CD4-positive, alpha-beta T cell treated with Interleukin-6 at 100 ng/mL for 8 hours (primary cell): ENCODE results near the gene MEIS1.
"Not testable (repeated sequence)": the region's sequence is repeated elsewhere in the genome, so short reads cannot be mapped to it uniquely, and the experiment has no call there.

ENCODE experiments used
- DNase-seq: peaks from one replicate; pipeline ENCODE4 v3.0.0-alpha.2; 2020; ENCODE audit warnings: mixed read lengths, low spot score

Gene MEIS1

DNA sequence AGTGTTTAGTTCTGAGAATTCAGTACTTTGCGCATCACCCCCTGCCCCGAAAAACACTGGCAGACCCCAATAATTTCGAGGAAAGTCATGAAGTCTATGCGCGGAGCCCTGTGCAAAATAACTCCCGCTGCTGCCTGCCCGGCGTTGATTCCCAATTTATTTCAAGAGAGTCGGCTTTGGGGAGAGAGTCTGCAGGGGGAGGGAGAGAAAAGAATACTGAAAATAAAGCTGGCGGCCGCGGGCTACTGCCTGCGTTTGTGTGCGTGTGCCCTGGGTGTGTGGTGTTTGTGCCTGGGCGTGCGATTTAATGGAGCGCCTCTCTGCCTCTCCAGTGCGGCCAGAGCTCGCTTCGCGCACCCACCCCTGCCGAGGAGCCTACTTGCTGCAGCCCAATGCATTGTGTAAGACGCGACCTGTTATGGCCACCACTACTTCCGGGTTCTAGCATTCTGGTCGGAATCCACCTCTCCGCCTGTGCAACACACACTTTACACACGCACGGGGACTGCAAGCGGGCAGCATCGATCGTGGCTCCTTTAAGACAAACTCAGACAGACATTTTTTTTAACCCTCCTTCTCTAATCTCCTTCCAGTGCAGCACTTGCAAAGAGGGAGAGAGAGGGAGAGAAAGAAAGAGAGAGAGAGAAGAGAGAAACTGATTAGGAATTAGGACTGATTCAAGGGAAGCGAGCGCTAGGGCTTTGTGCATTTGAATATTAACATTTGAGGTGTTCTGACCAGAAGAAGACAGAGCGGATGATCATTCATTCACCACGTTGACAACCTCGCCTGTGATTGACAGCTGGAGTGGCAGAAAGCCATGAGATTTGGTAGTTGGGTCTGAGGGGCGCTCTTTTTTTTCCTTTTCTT lies at the start of gene MEIS1:
Gene MEIS1 (plus strand): TSS at position 447 of the 870 bp plus-strand sequence. CDS start 732 bp downstream, outside the sequence.
- DNase-seq = no peak

DNA sequence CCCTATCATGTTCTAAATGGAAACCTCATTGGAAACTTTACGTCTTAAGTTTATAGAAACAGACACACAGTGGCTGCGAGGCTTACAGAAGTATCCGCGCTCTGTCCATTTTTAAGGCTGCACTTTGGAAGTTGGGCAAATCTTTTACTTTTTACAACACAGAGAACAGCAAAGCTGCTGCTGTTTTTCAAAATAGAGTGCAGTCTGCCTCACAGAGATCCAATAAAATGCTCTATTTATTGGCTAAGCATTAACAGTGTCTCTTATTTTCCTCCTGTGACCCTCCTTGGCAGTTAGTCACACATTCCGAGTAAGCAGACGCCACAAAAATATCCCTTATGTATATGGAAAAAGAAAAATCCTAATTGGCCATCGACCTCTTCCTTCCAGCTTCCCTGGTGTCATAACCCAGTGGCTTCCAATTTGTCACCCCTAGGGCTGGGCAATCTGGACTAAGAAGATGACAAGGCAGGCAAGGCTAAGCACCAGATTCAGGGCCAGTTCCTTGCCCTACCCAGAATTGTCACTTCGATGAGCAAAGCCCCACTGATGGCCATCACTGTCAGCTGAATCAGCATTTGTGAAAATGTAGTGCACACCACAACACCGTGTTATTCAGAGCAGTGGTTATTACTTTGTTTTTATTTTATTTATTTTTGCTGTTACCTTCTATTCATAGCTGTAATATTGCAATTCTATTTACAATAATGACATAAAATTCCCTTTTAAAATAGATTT lies 47.7 kb upstream of the MEIS1 start:
- DNase-seq = no peak

DNA sequence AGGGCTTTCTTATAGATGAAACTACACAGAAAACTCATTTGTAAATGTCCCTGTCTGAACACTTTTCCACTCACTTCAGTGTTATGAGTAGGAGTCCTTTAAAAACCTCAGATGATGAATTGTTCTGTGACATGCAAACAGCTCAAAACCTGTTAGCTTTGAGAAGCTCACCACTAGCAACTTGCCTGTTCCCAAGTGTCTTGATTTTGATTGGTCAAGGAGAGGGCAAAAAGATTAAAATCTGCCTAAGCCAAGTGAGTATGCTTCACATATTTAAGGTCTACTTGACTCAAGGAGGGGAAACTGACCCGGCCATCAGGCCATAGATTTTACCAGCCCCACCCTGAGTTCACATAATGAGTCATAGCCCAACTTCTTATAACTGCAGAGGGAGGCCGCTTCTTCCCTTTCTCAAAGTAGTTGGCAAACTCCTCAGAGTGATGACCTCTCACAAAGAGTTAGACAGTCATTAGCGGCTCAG lies 45.2 kb upstream of the MEIS1 start:
- DNase-seq = no peak

DNA sequence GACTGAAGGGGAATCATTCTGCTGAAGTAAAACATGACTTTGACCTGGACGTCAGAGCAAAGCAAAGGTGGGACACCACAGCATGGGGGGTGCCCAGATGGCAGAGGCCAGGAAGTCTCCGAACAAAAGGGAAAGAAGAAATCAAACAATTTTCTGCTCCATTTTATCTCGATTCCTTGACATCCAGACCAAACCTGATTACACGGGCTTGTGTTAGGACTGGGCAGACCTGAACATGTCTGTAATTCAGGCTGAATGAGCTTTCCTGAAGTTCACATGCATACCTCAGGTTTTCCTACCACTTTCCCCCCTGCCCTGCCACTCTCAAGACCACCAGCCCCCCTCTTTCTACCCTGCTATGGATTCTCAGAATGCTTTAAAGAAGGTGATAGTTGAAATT lies 44.8 kb upstream of the MEIS1 start:
- no peak for DNase-seq

DNA sequence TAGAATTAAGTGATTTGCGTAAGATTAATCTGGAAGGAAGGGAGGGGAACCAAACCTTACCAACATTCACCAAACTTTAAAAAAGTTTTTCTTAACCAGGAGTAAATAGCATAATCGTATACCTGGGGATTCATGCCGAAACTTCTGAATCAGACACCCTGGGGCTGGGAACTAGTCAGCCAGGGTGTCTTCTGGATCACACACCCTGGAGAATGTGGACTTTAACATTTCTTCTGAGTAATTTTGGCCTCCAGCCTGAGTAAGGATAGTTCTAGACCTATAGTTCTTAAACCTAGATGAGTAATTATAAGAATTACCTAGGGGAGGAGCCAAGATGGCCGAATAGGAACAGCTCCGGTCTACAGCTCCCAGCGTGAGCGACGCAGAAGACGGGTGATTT lies 44.1 kb upstream of the MEIS1 start:
- DNase-seq = no peak

DNA sequence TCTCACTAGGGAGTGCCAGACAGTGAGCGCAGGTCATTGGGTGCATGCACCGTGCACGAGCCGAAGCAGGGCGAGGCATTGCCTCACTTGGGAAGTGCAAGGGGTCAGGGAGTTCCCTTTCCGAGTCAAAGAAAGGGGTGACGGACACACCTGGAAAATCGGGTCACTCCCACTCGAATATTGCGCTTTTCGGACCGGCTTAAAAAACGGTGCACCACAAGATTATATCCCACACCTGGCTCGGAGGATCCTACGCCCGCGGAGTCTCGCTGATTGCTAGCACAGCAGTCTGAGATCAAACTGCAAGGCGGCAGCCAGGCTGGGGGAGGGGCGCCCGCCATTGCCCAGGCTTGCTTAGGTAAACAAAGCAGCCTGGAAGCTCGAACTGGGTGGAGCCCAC lies 43.7 kb upstream of the MEIS1 start:
- not testable (repeated sequence) for DNase-seq

DNA sequence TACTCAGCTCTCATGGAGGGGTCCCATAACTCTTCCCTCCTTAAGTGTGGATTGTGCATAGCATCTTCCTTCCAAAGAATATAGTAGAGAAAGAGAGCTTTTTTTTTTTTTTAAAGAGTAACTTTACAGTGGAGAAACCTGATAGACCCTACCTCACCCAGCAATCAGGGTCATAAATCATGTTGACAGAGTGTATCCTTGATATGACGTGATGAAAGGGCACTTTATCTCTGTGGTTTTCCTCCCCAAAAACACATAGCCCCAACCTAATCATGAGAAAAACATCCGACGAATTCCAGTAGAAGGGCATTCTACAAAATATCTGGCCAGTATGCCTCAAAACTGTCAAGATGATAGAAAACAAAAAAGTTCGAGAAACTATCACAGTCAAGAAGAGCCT lies 29.5 kb upstream of the MEIS1 start:
- no peak for DNase-seq

DNA sequence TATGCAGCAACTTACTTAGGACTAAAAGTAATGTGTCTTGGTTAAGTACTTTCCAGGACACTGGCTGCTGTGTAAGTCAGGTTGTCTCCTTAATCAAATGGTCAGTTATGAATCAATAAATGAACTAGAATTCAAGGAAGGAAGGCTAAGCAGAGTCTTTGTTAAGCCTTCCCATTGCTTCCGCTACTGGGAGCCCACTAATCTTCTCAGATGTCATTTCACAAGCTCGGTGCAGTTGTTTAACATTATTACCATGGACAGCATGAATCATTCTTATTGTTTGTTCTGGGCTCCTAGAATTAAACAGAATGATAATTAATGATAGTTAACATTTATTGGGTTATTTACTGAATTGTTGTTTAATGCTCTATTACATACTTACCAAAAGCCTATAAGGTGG lies 26.0 kb upstream of the MEIS1 start:
- DNase-seq = no peak

DNA sequence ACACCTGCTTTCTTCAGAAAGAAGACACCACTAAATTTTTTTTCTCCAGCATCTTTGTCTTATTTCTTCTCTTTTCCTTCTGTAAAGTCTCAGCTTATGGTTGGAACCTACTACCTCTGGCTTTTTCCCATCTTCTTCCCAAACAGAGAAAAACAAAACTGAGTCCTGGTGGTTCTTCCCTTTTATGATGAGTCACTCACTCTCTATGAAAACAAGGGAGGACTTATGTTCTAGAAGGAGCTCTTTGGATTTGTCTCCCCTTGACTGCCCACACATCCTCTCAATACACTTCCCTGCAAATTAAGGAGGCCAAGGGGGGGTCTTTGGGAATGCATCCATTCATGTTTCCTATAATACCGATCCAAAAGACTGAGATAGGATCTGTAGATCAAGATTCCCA lies 22.1 kb upstream of the MEIS1 start:
- no peak for DNase-seq

DNA sequence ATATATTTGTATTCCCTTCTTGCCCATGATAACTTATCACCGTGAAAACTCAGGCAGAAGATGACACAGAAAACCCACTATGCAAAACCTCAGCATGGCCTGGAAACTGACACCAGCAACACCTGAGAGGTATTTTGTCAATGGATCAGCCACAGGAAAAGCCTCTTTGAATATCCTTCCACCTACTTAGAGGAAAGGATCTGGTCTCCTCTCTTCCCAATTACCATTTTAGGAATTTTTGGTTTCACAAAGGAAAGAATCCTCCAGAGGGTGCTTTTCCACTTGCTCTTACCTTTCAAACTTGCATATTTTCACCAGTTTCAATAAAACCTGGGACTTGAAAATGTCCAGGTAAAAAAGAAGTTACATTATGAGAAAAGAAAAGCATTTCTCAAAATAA lies 20.0 kb upstream of the MEIS1 start:
- DNase-seq = no peak

DNA sequence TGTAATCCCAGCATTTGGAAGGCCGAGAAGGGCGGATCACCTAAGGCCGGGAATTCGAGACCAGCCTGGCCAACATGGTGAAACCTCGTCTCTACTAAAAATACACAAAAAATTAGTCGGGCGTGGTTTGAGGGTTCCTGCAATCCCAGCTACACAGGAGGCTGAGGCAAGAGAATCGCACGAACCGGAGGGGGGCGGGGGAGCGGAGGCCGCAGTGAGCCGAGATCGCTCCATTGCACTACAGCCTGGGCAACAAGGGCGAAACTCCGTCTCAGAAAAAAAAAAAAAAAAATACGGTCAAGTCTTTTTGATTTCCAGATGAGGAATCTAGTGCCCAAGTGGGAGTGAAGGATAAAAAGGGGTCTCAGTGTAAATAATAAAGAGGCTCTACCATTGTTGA lies 16.5 kb upstream of the MEIS1 start:
- no peak for DNase-seq

DNA sequence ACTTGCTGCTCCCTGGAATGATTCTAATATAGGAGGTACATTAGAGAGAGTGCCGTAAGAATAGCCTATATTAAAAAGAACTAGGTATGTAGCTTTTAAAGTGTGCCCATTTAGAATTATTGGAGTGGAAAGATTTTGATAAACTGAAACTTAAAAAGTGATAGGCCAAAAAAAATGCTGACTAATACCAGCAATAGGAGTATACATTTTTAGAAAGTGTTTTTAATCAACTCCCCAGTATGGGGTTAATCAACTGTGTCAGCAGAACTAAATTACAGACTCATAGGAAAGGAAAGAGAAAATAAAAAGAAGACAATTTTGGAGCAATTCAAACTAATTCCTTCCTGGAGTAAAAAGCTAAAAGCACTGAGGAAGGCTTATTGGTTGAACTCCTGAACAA lies 13.3 kb upstream of the MEIS1 start:
- DNase-seq = no peak

DNA sequence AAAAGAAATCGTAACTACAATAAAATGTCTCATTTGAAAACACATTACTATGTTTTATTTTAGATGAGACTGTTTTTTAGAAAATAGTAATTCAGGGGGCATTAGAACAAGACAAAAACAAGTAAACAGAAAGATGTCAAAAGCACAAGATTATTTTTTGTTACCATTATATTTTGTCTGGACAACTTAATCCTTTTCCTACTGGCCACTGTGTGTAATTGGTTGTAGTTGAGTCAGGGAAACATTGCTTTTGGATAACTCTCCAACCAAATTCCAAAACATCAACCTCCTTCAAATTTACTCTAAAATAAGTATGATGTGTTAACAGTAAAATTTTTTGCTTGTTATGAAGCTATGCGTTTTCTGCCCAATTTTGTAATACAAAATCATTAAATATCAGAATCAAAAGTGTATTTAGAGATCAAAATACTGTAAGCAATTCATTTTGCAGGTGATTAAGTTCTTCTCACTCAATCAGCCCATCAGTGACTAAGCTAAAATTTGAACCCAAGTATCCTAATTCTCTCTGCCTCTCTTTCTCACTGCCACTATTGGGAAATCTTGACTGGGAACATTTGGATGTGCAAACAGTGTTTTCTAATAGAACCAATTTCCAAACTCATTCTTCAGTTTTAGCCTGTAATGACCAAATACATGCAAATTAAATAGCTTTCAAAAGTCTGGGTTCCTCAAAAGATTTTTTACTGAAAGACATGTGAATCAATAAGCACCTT lies 11.4 kb upstream of the MEIS1 start:
- no peak for DNase-seq

DNA sequence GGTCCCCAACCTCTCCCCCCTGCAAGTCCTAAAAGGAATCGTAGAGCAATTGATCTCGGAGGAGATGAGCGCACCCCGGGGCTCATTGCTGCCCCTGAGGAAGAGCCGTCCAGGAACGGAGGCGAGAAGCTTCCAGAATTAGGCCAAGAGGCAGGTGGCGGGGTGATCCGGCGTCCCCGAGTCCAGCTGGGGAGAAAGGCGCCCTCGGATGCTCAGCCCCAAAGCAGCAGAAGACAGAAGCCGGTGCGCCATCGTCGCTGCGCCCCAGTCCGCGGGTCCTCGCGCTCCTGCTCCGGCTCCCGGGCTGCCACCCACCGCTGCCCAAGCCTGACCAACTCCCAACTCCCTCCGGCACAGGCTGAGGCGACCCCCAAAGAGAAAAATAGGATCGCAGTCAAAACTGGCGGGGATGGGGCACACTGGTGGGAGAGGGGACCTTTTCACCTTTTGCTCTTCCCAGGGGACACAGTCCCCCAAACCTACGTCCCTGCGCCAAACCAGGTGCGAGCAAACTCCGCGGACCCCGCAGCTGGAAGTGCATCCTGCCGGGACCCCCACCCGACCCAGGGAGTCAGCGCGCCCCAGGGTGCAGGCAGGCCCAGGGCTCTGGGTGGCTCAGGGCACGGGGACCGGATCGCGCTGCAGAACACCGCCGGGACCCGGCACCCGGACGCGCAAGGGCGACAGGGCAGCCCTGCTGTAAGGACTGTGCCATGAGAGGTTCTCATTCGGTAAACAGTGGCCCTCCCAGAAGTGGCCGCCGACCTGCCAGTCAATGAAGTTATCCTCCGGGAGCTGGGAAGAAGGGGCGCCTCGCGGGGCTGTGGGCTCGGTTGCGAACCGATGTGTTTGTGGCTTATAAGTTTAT lies 8.4 kb upstream of the MEIS1 start:
- no peak for DNase-seq

DNA sequence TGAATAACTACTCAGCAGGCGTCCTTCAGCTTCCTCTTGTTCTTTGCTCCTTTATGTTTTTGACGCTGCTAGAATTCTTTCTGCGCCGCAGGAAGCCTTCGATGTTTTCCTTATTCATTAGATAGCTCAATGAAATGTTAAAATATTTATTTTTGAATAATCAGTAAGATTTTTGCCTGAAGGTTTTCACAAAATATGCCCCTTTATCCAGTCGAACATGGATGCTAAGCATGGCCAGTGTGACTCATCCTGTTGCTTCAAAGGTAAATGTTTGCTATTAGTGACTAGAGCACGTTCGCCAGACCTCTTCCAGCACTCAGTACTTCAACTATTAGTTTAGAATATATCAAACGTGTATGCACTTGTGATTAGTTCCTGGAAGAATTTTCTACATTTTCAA lies 7.6 kb upstream of the MEIS1 start:
- no peak for DNase-seq

DNA sequence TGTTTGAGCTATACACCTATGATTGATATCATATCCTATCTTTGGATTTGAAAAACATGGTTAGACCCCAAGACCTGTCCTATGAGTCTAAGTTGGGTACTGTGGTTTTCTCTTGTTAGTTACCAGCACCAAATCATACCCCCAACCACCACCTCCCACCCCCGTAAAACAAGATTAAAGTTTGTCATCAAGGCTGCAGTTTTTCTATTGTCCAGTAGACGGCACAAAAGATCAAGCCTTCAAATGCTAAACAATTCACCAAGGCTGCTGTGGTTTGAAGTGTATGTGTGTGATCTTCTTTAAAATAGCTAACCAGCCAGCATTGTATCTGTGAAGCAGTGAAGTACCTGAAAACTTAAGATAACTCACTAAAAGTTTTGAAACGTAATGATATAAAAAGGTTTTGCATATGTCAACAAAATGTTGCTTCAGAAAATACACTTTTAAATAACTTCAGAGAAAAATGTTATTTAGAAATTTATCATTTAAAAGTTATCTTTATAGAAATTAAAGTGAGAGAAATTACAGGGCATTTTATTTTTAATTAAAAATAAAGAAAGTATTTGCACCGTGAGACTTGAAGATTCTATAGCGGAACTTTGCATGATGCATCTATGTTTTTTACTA lies 5.8 kb upstream of the MEIS1 start:
- no peak for DNase-seq

DNA sequence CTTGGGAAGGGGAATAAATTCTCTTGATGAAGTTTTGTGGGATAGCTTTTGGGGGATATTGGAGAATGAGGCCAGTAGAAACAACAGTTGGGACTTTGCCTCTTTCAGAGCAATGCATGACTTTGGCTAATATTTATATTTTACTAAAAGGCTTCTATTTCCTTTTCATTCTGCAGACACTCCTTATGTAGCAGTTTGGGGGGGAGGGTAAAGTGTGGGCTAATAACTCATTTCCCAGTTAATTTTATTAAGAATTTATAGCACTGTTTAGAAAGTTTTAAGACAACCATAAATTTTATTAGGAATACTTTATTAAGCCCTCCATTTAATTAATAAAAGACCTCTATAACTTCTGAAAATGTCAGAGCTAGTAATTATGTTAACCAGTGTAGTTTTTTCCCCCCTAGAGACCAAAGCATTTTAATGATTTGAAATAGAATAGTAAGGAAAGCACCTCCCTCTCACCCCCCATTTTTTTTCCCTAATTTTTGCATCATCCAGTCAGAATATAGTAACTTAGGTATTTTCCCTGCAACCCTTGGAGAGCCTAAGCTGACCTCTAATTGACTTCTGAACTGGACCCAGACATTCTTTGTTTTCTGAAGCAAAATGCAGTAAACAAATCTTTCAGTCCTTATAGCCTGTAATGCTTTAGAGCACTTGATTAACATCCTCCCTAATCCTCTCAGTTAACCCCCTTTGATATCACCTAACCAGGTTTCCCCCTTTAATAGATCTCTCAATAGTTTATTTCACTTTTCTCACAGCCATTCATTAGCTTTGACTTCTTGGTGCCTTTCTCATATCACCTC lies 5.0 kb upstream of the MEIS1 start:
- no peak for DNase-seq

DNA sequence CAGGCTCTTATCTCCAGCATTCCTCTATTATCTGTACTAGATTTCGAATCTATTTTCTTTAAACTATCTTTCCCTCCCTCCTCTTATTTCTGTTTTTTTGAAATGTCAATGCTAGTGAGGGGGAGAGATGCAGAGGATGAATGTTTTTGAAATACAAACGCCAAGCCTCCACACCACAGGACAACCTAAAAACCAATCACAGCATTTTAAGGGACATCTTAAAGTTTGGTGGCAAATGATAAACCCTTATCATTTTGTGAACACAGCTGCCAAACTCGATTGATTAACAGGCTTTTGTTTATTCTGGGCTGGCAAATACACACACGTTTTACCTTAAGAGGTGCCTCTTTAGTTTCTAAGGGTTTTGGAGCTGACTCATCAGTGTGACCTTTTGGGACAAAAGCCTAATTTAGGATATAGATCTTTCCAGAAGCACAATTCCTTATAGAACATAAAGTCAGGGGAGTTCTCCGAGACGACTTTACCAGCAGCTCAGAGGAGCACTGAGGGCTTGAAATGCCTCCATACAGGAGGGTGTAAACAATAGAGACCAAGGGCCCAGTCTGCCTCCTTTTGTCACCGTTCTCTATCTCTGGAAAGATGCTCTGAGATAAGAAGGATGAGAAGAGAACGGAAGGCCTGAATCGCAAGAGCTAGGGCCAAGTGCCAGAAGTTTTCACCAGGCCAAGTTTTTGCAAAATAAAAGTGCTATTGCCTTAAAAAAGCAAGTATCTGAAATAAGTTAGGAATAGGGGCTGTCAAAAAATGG lies 4.2 kb upstream of the MEIS1 start:
- DNase-seq = no peak

DNA sequence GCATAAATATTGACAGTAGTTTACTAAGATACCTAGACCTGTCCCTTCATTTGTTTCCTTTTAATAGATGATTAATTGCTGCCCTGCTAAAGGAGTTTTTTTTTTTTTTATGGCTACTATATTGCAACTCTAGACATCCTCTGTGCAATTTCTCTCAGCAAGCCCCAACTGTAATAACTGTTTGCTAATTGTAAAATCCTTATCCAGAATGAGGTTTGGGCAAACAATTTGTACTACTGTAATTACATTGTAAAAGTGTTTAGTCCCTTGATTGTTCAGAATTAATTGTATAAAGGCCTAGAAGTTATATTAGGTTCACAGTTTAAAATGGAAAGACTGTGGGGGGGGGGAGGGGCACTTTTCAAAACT lies 3.7 kb upstream of the MEIS1 start:
- DNase-seq = no peak
